Measurements from ENCODE around the gene NLRP2B.
"Not testable (repeated sequence)": the region's sequence is repeated elsewhere in the genome, so short reads cannot be mapped to it uniquely, and the experiment has no call there.

DNA sequence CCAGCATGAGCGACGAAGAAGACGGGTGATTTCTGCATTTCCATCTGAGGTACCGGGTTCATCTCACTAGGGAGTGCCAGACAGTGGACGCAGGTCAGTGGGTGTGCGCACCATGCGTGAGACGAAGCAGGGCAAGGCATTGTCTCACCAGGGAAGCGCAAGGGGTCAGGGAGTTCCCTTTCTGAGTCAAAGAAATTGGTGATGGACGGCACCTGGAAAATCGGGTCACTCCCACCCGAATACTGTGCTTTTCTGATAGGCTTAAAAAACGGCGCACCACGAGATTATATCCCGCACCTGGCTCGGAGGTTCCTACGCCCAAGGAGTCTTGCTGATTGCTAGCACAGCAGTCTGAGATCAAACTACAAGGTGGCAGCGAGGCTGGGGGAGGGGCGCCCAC, 50.6 kb downstream of the NLRP2B start:
- not testable (repeated sequence) for TF ChIP-seq POLR2A (IDR thresholded peaks at IDR 0.05; ENCODE audit: low read depth, low read length); CEBPB (IDR thresholded peaks at IDR 0.05; ENCODE audit: low read depth, low read length); CHD1 (IDR thresholded peaks at IDR 0.05; ENCODE audit: low read depth, low read length); RAD21 (IDR thresholded peaks at IDR 0.05; ENCODE audit: low read length); MAFK (IDR thresholded peaks at IDR 0.05; ENCODE audit: low read depth, low read length); SMC3 (IDR thresholded peaks at IDR 0.05; ENCODE audit: low read depth, low read length); BHLHE40 (IDR thresholded peaks at IDR 0.05; ENCODE audit: low read depth, low read length); FOS (IDR thresholded peaks at IDR 0.05; ENCODE audit: low read depth, low read length); USF2 (IDR thresholded peaks at IDR 0.05; ENCODE audit: low read depth, low read length); NFE2L2 (IDR thresholded peaks at IDR 0.05; ENCODE audit: low read depth, low read length); MAZ (IDR thresholded peaks at IDR 0.05; ENCODE audit: borderline replicate concordance, low read depth, low read length); RCOR1 (IDR thresholded peaks at IDR 0.05; ENCODE audit: insufficient replicate concordance, low read length)
- TF ChIP-seq, protein P1, sequence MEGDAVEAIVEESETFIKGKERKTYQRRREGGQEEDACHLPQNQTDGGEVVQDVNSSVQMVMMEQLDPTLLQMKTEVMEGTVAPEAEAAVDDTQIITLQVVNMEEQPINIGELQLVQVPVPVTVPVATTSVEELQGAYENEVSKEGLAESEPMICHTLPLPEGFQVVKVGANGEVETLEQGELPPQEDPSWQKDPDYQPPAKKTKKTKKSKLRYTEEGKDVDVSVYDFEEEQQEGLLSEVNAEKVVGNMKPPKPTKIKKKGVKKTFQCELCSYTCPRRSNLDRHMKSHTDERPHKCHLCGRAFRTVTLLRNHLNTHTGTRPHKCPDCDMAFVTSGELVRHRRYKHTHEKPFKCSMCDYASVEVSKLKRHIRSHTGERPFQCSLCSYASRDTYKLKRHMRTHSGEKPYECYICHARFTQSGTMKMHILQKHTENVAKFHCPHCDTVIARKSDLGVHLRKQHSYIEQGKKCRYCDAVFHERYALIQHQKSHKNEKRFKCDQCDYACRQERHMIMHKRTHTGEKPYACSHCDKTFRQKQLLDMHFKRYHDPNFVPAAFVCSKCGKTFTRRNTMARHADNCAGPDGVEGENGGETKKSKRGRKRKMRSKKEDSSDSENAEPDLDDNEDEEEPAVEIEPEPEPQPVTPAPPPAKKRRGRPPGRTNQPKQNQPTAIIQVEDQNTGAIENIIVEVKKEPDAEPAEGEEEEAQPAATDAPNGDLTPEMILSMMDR (conservative IDR thresholded peaks at IDR 0.05; ENCODE audit: low read depth, low read length) = not testable (repeated sequence)
- TF ChIP-seq, protein P2, sequence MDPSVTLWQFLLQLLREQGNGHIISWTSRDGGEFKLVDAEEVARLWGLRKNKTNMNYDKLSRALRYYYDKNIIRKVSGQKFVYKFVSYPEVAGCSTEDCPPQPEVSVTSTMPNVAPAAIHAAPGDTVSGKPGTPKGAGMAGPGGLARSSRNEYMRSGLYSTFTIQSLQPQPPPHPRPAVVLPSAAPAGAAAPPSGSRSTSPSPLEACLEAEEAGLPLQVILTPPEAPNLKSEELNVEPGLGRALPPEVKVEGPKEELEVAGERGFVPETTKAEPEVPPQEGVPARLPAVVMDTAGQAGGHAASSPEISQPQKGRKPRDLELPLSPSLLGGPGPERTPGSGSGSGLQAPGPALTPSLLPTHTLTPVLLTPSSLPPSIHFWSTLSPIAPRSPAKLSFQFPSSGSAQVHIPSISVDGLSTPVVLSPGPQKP (IDR thresholded peaks at IDR 0.05; ENCODE audit: borderline replicate concordance, low read depth, low read length) = not testable (repeated sequence)
